ENCODE measurements around the gene SOCS2. TPM values are rescaled to one million over a fixed set of nuclear protein-coding genes. Genes with fewer than 3 reads are reported as not detected.
A peak's percentile ranks its signal among the peaks of the same experiment; 100 is the strongest.

SOCS2 gene
- total RNA-seq, 1 experiment from 2014 or later = 15.2 TPM

DNA sequence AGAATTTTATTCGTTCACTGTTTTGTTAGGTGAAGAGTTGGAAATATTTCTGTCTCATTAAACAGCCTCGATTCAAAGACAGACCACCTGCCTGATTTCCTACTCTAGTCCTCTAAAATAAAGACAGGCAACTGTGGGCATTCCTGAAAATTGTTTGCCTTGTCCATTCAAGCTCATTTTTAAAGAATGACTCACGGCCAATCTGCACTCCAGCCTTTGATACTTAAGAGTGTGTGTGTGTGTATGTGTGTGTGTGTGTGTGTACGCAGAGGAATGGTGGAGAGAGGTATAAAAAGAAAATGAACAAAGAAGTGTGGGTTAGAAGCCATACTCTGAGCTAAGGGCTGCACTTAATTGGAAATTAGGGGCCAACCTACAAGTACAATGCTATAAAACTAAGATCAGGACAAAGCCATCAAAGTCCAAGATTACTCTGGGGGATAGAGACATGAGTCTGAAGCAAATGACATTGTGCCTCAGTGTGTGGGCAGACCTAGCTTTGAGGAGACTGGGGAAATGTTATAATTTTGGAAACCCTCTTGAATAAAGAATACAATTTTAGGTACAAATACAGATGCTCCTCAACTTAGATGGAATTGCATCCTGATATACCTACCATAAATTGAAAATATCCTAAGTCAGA, 45.6 kb upstream of the SOCS2 start:
- ATAC-seq (peak; percentile 80), DNase-seq (ENCODE audit: low read depth, low spot score) (peak; percentile 61)
- RAD21 ChIA-PET (ENCODE audit: low non-redundant PET in 1 of 2, low total read pairs in 2 of 2, uncharacterized antibody in 2 of 2, unreplicated experiment in 2 of 2) = no interaction called here
- no TSS peak for BruUV-seq (replicated peaks)
- TF ChIP-seq POLR2A (IDR thresholded peaks at IDR 0.05; ENCODE audit: borderline replicate concordance, extremely low read depth, insufficient read depth, insufficient read length) (no peak), SP1 (IDR thresholded peaks at IDR 0.05; ENCODE audit: low read depth) (peak; percentile 50), CBX3 (IDR thresholded peaks at IDR 0.05; ENCODE audit: low read depth) (peak; percentile 57; the same call in 1 of the 2 replicates), SIN3A (IDR thresholded peaks at IDR 0.05; ENCODE audit: low read depth) (no peak), JUND (IDR thresholded peaks at IDR 0.05) (peak; percentile 82), TCF7L2 (IDR thresholded peaks at IDR 0.05; ENCODE audit: borderline replicate concordance, extremely low read depth, insufficient read depth, insufficient read length) (peak; percentile 87), ZNF274 (IDR thresholded peaks at IDR 0.05; ENCODE audit: low read depth, low read length) (no peak), EGR1 (IDR thresholded peaks at IDR 0.05; ENCODE audit: low read depth) (no peak), EZH2phosphoT487 (IDR thresholded peaks at IDR 0.05; ENCODE audit: borderline replicate concordance) (no peak), FOSL1 (IDR thresholded peaks at IDR 0.05; ENCODE audit: low read depth) (peak; percentile 83)
- TF ChIP-seq, protein P1, sequence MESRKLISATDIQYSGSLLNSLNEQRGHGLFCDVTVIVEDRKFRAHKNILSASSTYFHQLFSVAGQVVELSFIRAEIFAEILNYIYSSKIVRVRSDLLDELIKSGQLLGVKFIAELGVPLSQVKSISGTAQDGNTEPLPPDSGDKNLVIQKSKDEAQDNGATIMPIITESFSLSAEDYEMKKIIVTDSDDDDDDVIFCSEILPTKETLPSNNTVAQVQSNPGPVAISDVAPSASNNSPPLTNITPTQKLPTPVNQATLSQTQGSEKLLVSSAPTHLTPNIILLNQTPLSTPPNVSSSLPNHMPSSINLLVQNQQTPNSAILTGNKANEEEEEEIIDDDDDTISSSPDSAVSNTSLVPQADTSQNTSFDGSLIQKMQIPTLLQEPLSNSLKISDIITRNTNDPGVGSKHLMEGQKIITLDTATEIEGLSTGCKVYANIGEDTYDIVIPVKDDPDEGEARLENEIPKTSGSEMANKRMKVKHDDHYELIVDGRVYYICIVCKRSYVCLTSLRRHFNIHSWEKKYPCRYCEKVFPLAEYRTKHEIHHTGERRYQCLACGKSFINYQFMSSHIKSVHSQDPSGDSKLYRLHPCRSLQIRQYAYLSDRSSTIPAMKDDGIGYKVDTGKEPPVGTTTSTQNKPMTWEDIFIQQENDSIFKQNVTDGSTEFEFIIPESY (IDR thresholded peaks at IDR 0.05; ENCODE audit: extremely low read depth, insufficient replicate concordance, low read length) = no peak
- TF ChIP-seq, protein P2, sequence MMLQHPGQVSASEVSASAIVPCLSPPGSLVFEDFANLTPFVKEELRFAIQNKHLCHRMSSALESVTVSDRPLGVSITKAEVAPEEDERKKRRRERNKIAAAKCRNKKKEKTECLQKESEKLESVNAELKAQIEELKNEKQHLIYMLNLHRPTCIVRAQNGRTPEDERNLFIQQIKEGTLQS (IDR thresholded peaks at IDR 0.05) = no peak
- CTCF ChIA-PET = interaction anchor here (0.6 to 1.6 kb wide), 4 partner anchors 11 to 575 kb away, joined by 3 to 5 read pairs (median 3); no protein-coding TSS in a partner anchor
- Histone ChIP-seq H3K9ac (ENCODE audit: low read length) (no peak overlapping the region), H3K9me3 (ENCODE audit: control insufficient read depth in 1 of 2, insufficient read depth in 1 of 2, low read depth in 1 of 2, low read length in 2 of 2) (no peaks in the 10 kb centered on the region), H3K4me2 (ENCODE audit: low read length) (peak overlapping the region; percentile 56), H3K4me3 (replicated peaks in 1 of 2; ENCODE audit: low read depth in 1 of 2, low read length in 2 of 2) (no peak overlapping the region), H2AFZ (ENCODE audit: low read depth, low read length, poor library complexity, severe bottlenecking) (peak overlapping the region; percentile 65), H4K20me1 (ENCODE audit: insufficient read depth) (no peaks in the 10 kb centered on the region), H3K27ac (ENCODE audit: low read depth, low read length) (no peak overlapping the region), H3K4me1 (ENCODE audit: control insufficient read depth in 1 of 2, insufficient read depth in 2 of 2, low read length in 2 of 2) (peaks cover 9 to 14% of the 10 kb centered on the region in 2 experiments), H3K9me2 (ENCODE audit: insufficient read depth) (no peaks in the 10 kb centered on the region), H3K27me3 (ENCODE audit: insufficient read depth, low read length) (no peaks in the 10 kb centered on the region), H3K79me2 (ENCODE audit: insufficient read depth, low read length) (no peaks in the 10 kb centered on the region), H3K36me3 (ENCODE audit: control insufficient read depth in 1 of 2, insufficient read depth in 2 of 2, low read length in 2 of 2) (no peaks in the 10 kb centered on the region)
- POLR2A ChIA-PET = interaction anchor here (0.6 to 1.2 kb wide), 2 partner anchors 10 to 56 kb away, joined by 3 read pairs; no protein-coding TSS in a partner anchor
- intact Hi-C loops (cut with micrococcal nuclease) = loop anchor here (5.0 kb wide), 1 partner anchor 450 kb away; no protein-coding TSS in a partner anchor

Data from HCT116 (cell line).